Measurements from ENCODE around the gene DCP1B.

DCP1B gene

GRCh38 chr12:2004113-2004929 is at the start of gene DCP1B:
DCP1B (minus strand) TSS chr12:2004457; CDS start chr12:2004431, 26 bp downstream.
- peak; percentile 98 for DNase-seq (ENCODE audit: low read depth, low spot score)

GRCh38 chr12:2053691-2054090 is 49.4 kb upstream of the DCP1B start:
- no peak for DNase-seq (ENCODE audit: low read depth, low spot score)

GRCh38 chr12:2052826-2053678 is 48.8 kb upstream of the DCP1B start, which contains the start of gene CACNA1C:
CACNA1C (plus strand) TSS chr12:2052987; CDS start chr12:2053563, 576 bp downstream.
- peak; percentile 68 for DNase-seq (ENCODE audit: low read depth, low spot score)

- peak; percentile 19 for DNase-seq (ENCODE audit: low read depth, low spot score)
Measured at GRCh38 chr12:2051700-2052621, 47.7 kb upstream of the DCP1B start.

- DNase-seq (ENCODE audit: low read depth, low spot score) = no peak
Measured at GRCh38 chr12:2049604-2050540, 45.6 kb upstream of the DCP1B start.

GRCh38 chr12:2047752-2048151 is 43.5 kb upstream of the DCP1B start:
- no peak for DNase-seq (ENCODE audit: low read depth, low spot score)

GRCh38 chr12:2046957-2047356 is 42.7 kb upstream of the DCP1B start:
- DNase-seq (ENCODE audit: low read depth, low spot score) = no peak

GRCh38 chr12:2044165-2044564 is 39.9 kb upstream of the DCP1B start:
- DNase-seq (ENCODE audit: low read depth, low spot score) = no peak

- no peak for DNase-seq (ENCODE audit: low read depth, low spot score)
Measured at GRCh38 chr12:2043054-2043453, 38.8 kb upstream of the DCP1B start.

- DNase-seq (ENCODE audit: low read depth, low spot score) = no peak
Measured at GRCh38 chr12:2039034-2039433, 34.8 kb upstream of the DCP1B start.

GRCh38 chr12:2035431-2036055 is 31.3 kb upstream of the DCP1B start:
- no peak for DNase-seq (ENCODE audit: low read depth, low spot score)

GRCh38 chr12:2034633-2035430 is 30.6 kb upstream of the DCP1B start:
- DNase-seq (ENCODE audit: low read depth, low spot score) = peak; percentile 90

- DNase-seq (ENCODE audit: low read depth, low spot score) = no peak
Measured at GRCh38 chr12:2032506-2032905, 28.2 kb upstream of the DCP1B start.

- no peak for DNase-seq (ENCODE audit: low read depth, low spot score)
Measured at GRCh38 chr12:2029851-2030250, 25.6 kb upstream of the DCP1B start.

- DNase-seq (ENCODE audit: low read depth, low spot score) = no peak
Measured at GRCh38 chr12:2027351-2027750, 23.1 kb upstream of the DCP1B start.

- peak; percentile 19 for DNase-seq (ENCODE audit: low read depth, low spot score)
Measured at GRCh38 chr12:2023365-2023764, 19.1 kb upstream of the DCP1B start.

- DNase-seq (ENCODE audit: low read depth, low spot score) = no peak
Measured at GRCh38 chr12:2020511-2020910, 16.3 kb upstream of the DCP1B start.

GRCh38 chr12:2019126-2019525 is 14.9 kb upstream of the DCP1B start:
- no peak for DNase-seq (ENCODE audit: low read depth, low spot score)

GRCh38 chr12:2018391-2018790 is 14.1 kb upstream of the DCP1B start:
- DNase-seq (ENCODE audit: low read depth, low spot score) = no peak

All from ELF-1 (cell line).